SK-N-SH (cell line): ENCODE measurements around the gene STXBP6.

Experiments
- JUND ChIP-seq: IDR thresholded peaks from 2 replicates; pipeline ENCODE4 v1.4.0; 2012
- MXI1 ChIP-seq: IDR thresholded peaks from 2 replicates; pipeline ENCODE4 v1.6.1; 2012; ENCODE audit warnings: mild to moderate bottlenecking, low read depth, low read length, improper control_type of control experiment
- NRF1 ChIP-seq: IDR thresholded peaks from 2 replicates; pipeline ENCODE4 v1.6.1; 2012; ENCODE audit warnings: low read depth, mild to moderate bottlenecking, low read length
- POLR2AphosphoS5 ChIP-seq: IDR thresholded peaks from 2 replicates; pipeline ENCODE4 v1.6.1; 2012; ENCODE audit warnings: low read depth, low read length
- RAD21 ChIP-seq: IDR thresholded peaks from 2 replicates; pipeline ENCODE4 v1.6.1; 2012; ENCODE audit warnings: mild to moderate bottlenecking, low read length
- RCOR1 ChIP-seq: fragments of 150-350 bp; IDR thresholded peaks from 2 replicates; pipeline ENCODE4 v1.6.1; 2017; ENCODE audit warnings: antibody characterized with exemption, low read length
- SMC3 ChIP-seq: IDR thresholded peaks from 2 replicates; pipeline ENCODE4 v1.6.1; 2012; ENCODE audit warnings: low read depth, low read length, improper control_type of control experiment
- TAF1 ChIP-seq: IDR thresholded peaks from 2 replicates; pipeline ENCODE4 v1.6.1; 2012; ENCODE audit warnings: low read depth, mild to moderate bottlenecking, low read length, moderate library complexity, borderline replicate concordance
- YY1 ChIP-seq: IDR thresholded peaks from 2 replicates; pipeline ENCODE4 v1.4.0; 2012; ENCODE audit warnings: low read depth, mild to moderate bottlenecking
- TF ChIP-seq, protein P1 (sequence below): fragments of 200-600 bp; sonication (generic); IDR thresholded peaks from 2 replicates; pipeline ENCODE4 v1.6.1; 2017; ENCODE audit warnings: antibody characterized with exemption, mild to moderate bottlenecking, moderate library complexity
- TF ChIP-seq, protein P2 (sequence below): IDR thresholded peaks from 2 replicates; pipeline ENCODE4 v1.4.0; 2012; ENCODE audit warnings: low read depth
- TF ChIP-seq, protein P3 (sequence below): IDR thresholded peaks from 2 replicates; pipeline ENCODE4 v1.6.1; 2012; ENCODE audit warnings: mild to moderate bottlenecking, low read depth, low read length, moderate library complexity

DNA sequence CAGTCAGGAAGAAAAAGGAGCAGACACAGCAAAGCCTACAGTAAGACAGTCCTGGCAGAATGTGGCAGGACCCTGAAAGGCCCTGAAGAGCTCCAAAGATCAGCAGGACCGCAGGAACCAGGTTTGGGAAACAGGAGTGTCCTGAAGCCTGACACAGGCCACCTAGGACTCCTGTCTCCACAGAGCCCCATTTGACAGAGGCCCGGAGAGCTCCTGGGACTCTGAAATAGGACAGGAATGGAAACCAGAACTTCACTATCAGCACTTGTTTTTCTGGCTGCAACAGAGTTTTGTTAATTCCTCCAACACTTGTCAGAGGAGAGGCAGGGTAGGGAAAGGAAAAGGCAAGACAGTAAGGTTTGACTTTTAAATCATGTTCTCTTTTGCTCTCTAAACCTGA lies 12.9 kb downstream of the STXBP6 start:
- TF ChIP-seq TAF1 (no peak), POLR2AphosphoS5 (no peak), NRF1 (no peak), YY1 (no peak), RCOR1 (no peak), RAD21 (no peak), JUND (no peak), MXI1 (no peak), SMC3 (no peak)
- TF ChIP-seq, protein P1, sequence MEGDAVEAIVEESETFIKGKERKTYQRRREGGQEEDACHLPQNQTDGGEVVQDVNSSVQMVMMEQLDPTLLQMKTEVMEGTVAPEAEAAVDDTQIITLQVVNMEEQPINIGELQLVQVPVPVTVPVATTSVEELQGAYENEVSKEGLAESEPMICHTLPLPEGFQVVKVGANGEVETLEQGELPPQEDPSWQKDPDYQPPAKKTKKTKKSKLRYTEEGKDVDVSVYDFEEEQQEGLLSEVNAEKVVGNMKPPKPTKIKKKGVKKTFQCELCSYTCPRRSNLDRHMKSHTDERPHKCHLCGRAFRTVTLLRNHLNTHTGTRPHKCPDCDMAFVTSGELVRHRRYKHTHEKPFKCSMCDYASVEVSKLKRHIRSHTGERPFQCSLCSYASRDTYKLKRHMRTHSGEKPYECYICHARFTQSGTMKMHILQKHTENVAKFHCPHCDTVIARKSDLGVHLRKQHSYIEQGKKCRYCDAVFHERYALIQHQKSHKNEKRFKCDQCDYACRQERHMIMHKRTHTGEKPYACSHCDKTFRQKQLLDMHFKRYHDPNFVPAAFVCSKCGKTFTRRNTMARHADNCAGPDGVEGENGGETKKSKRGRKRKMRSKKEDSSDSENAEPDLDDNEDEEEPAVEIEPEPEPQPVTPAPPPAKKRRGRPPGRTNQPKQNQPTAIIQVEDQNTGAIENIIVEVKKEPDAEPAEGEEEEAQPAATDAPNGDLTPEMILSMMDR = no peak
- TF ChIP-seq, protein P2, sequence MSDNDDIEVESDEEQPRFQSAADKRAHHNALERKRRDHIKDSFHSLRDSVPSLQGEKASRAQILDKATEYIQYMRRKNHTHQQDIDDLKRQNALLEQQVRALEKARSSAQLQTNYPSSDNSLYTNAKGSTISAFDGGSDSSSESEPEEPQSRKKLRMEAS = no peak
- TF ChIP-seq, protein P3, sequence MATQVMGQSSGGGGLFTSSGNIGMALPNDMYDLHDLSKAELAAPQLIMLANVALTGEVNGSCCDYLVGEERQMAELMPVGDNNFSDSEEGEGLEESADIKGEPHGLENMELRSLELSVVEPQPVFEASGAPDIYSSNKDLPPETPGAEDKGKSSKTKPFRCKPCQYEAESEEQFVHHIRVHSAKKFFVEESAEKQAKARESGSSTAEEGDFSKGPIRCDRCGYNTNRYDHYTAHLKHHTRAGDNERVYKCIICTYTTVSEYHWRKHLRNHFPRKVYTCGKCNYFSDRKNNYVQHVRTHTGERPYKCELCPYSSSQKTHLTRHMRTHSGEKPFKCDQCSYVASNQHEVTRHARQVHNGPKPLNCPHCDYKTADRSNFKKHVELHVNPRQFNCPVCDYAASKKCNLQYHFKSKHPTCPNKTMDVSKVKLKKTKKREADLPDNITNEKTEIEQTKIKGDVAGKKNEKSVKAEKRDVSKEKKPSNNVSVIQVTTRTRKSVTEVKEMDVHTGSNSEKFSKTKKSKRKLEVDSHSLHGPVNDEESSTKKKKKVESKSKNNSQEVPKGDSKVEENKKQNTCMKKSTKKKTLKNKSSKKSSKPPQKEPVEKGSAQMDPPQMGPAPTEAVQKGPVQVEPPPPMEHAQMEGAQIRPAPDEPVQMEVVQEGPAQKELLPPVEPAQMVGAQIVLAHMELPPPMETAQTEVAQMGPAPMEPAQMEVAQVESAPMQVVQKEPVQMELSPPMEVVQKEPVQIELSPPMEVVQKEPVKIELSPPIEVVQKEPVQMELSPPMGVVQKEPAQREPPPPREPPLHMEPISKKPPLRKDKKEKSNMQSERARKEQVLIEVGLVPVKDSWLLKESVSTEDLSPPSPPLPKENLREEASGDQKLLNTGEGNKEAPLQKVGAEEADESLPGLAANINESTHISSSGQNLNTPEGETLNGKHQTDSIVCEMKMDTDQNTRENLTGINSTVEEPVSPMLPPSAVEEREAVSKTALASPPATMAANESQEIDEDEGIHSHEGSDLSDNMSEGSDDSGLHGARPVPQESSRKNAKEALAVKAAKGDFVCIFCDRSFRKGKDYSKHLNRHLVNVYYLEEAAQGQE = no peak
